K562 (cell line): ENCODE measurements around the gene TP53RK. TPM values are rescaled to one million over a fixed set of nuclear protein-coding genes. Genes with fewer than 3 reads are reported as not detected.

Experiments used
- ATAC-seq: fragments of 200-7000 bp; cut with Tn5 transposase; 3 replicates; pipeline ENCODE4 v1.9.1; 2020; ENCODE audit warnings: moderate library complexity
- BruUV-seq: library from RNA; stranded (reverse); fragments of 400-500 nt; replicated peaks from 2 replicates; lab custom pipeline; 2021; lab: Mats Ljungman, UMichigan
- CTCF ChIA-PET: fragments of 300-600 bp; formaldehyde crosslinking; extraction: SDS; loops from one replicate; lab custom pipeline; 2021; ENCODE audit warnings: low intra/inter-chr PET ratio; lab: Yijun Ruan, JAX
- POLR2A ChIA-PET: fragments of 300-600, 350-650 bp; sonication (Branson Sonifier 250); formaldehyde crosslinking; extraction: SDS; loops from one replicate; lab custom pipeline; 2021; ENCODE audit warnings: antibody characterized with exemption, inconsistent platforms; lab: Yijun Ruan, JAX
- DNase-seq, 4 experiments: peaks; one replicate each; pipeline versions ENCODE4 v3.0.0 to v3.0.0-alpha.2; 2011 to 2018; ENCODE audit warnings: low spot score in 3 of 4, mixed read lengths in 3 of 4; ENCODE audit errors: extremely low read depth in 1 of 4
- FAIRE-seq: peaks from 2 replicates; lab custom pipeline; 2011; peaks lifted over from hg19 to GRCh38; lab: Jason Lieb, UNC
- H2AFZ ChIP-seq: 2 replicates; pipeline ENCODE4 v1.6.0; 2011; ENCODE audit warnings: low read depth, low read length, control low read depth, inconsistent platforms
- H3K27ac ChIP-seq: fragments of 200-600 bp; 3 replicates; pipeline ENCODE4 v1.8.0; 2011; ENCODE audit warnings: low read depth, mild to moderate bottlenecking, control low read depth, inconsistent platforms, low read length, moderate library complexity, mixed read lengths; ENCODE audit errors: extremely low read depth
- H3K27me3 ChIP-seq, 2 experiments: fragments of 300-600 bp in 1 of 2; 2 replicates in 1 of 2; 3 replicates in 1 of 2; pipeline versions ENCODE4 v1.6.0 to v1.8.0; 2011; ENCODE audit warnings: inconsistent platforms in 2 of 2, low read length in 2 of 2, mild to moderate bottlenecking in 1 of 2, mixed read lengths in 1 of 2, moderate library complexity in 1 of 2; ENCODE audit not compliant: control insufficient read depth in 2 of 2, insufficient read depth in 2 of 2
- H3K36me3 ChIP-seq: fragments of 300-600 bp; 3 replicates; pipeline ENCODE4 v1.8.0; 2011; ENCODE audit warnings: mild to moderate bottlenecking, low read length, inconsistent platforms; ENCODE audit not compliant: control insufficient read depth, insufficient read depth
- H3K4me1 ChIP-seq, 2 experiments: fragments of 200-600 bp in 1 of 2; replicated peaks in 1 of 2; 2 replicates in 1 of 2; 3 replicates in 1 of 2; pipeline versions ENCODE4 v1.5.1 to v1.8.0; 2011; ENCODE audit warnings: inconsistent platforms in 2 of 2, low read length in 2 of 2, mild to moderate bottlenecking in 1 of 2, mixed read lengths in 1 of 2, moderate library complexity in 1 of 2; ENCODE audit not compliant: control insufficient read depth in 2 of 2, insufficient read depth in 2 of 2
- H3K4me2 ChIP-seq: 2 replicates; pipeline ENCODE4 v1.6.1; 2011; ENCODE audit warnings: low read length, control low read depth, inconsistent platforms, mixed read lengths; ENCODE audit not compliant: insufficient read depth
- H3K4me3 ChIP-seq: fragments of 200-600 bp; sonication (generic), shearing (Covaris generic); 2 replicates; pipeline ENCODE4 v1.5.1; 2016; ENCODE audit warnings: control low read depth, inconsistent platforms
- H3K79me2 ChIP-seq: fragments of 200-600 bp; 3 replicates; pipeline ENCODE4 v1.8.0; 2011; ENCODE audit warnings: low read length, inconsistent platforms; ENCODE audit not compliant: control insufficient read depth, insufficient read depth
- H3K9ac ChIP-seq, 2 experiments: 2 replicates each; pipeline versions ENCODE4 v1.6.0 to v1.6.1; 2011; ENCODE audit warnings: low read depth in 2 of 2, low read length in 2 of 2, control low read depth in 1 of 2, inconsistent platforms in 1 of 2, mild to moderate bottlenecking in 1 of 2, mixed read lengths in 1 of 2; ENCODE audit not compliant: insufficient read depth in 1 of 2
- H3K9me1 ChIP-seq: one replicate; pipeline ENCODE4 v1.6.0; 2011; ENCODE audit warnings: inconsistent platforms, mild to moderate bottlenecking, low read length, moderate library complexity; ENCODE audit not compliant: control insufficient read depth, insufficient read depth
- H3K9me3 ChIP-seq: replicated peaks from 2 replicates; pipeline ENCODE4 v1.5.1; 2011; ENCODE audit warnings: low read depth, low read length, inconsistent platforms; ENCODE audit not compliant: control insufficient read depth, insufficient read depth
- H4K20me1 ChIP-seq: replicated peaks from 2 replicates; pipeline ENCODE4 v1.6.1; 2011; ENCODE audit warnings: low read length, inconsistent platforms, mixed read lengths; ENCODE audit not compliant: control insufficient read depth, insufficient read depth
- BCOR ChIP-seq: fragments of 450-650 bp; IDR thresholded peaks from 2 replicates; pipeline ENCODE4 v1.6.1; 2016
- BDP1 ChIP-seq: IDR thresholded peaks from 3 replicates; pipeline ENCODE4 v1.6.1; 2011; ENCODE audit not compliant: insufficient read length, insufficient read depth
- CBX1 ChIP-seq: sonication (generic); IDR thresholded peaks from 2 replicates; pipeline ENCODE4 v1.6.1; 2016; ENCODE audit warnings: antibody characterized with exemption, low read depth, mild to moderate bottlenecking
- FOXA1 ChIP-seq: fragments of 450-650 bp; IDR thresholded peaks from 2 replicates; pipeline ENCODE4 v1.6.1; 2016; ENCODE audit warnings: mild to moderate bottlenecking, borderline replicate concordance
- HDAC2 ChIP-seq: fragments of 450-650 bp; IDR thresholded peaks from 2 replicates; pipeline ENCODE4 v1.6.1; 2016; ENCODE audit warnings: mild to moderate bottlenecking
- PATZ1 ChIP-seq: fragments of 250-450 bp; sonication (Bioruptor Pico); IDR thresholded peaks from 2 replicates; pipeline ENCODE4 v1.5.0; 2020; ENCODE audit warnings: mild to moderate bottlenecking, borderline replicate concordance
- PTTG1 ChIP-seq: fragments of 450-650 bp; IDR thresholded peaks from 2 replicates; pipeline ENCODE4 v1.6.1; 2016; ENCODE audit warnings: low read depth, mild to moderate bottlenecking, missing genetic modification characterization, missing compliant biosample characterization
- RBM25 ChIP-seq: fragments of 200-400 bp; formaldehyde crosslinking; IDR thresholded peaks from 2 replicates; pipeline ENCODE4 v1.6.1; 2018; ENCODE audit warnings: low read length, low read depth, moderate library complexity; ENCODE audit not compliant: severe bottlenecking
- SMAD1 ChIP-seq: fragments of 150-350 bp; IDR thresholded peaks from 2 replicates; pipeline ENCODE4 v1.6.1; 2014; ENCODE audit warnings: low read length, low read depth; ENCODE audit not compliant: partially characterized antibody
- STAT6 ChIP-seq: sonication (generic); formaldehyde crosslinking; IDR thresholded peaks from 2 replicates; pipeline ENCODE4 v1.8.1; 2023; ENCODE audit warnings: mild to moderate bottlenecking, missing genetic modification reagents
- ZC3H11A ChIP-seq: IDR thresholded peaks from 2 replicates; pipeline ENCODE4 v1.6.1; 2012; ENCODE audit warnings: low read depth, low read length, improper control_type of control experiment
- ZNF41 ChIP-seq: fragments of 250-450 bp; sonication (Bioruptor Pico); conservative IDR thresholded peaks from 2 replicates; pipeline ENCODE4 v1.4.0; 2020; ENCODE audit warnings: mild to moderate bottlenecking
- ZNF766 ChIP-seq: fragments of 200-800 bp; sonication (Bioruptor generic); conservative IDR thresholded peaks from 2 replicates; pipeline ENCODE4 v1.6.1; 2016; ENCODE audit warnings: missing genetic modification characterization, missing compliant biosample characterization
- WGBS: fragments of 100-300 bp; shearing (Covaris generic); methylation state at CpG from one replicate; pipeline ENCODE4 v1.1.6; 2016; ENCODE audit warnings: low coverage, mixed read lengths; ENCODE audit not compliant: insufficient coverage; ENCODE audit errors: missing lambda C conversion rate; 5-methylcytosine and 5-hydroxymethylcytosine counted together
- in situ Hi-C: fragments of 300-500 bp; cut with MboI; formaldehyde crosslinking; loops from 4 replicates; pipeline ENCODE4 v1.15.0; 2018; ENCODE audit warnings: inconsistent platforms, mixed read lengths
- intact Hi-C: fragments of 100-400 bp; cut with micrococcal nuclease; formaldehyde crosslinking; loops from 2 replicates; pipeline ENCODE4 v1.14.2; 2022
- polyA plus RNA-seq, 8 experiments: library from polyadenylated mRNA; depleted of rRNA in 4 of 8; stranded (reverse) in 5 of 8; unstranded in 3 of 8; fragments of >200 nt; fragmentation: Nextera tagmentation in 2 of 8; fragmentation: Illumina TruSeq in 1 of 8; extraction: Ambion mirVana in 2 of 8; extraction: Trizol in 1 of 8; gene quantifications; 2 replicates each; pipeline versions ENCODE4 v1.2.1 to v1.2.3, GENCODE V29; 2011 to 2014; ENCODE audit warnings: inconsistent platforms in 1 of 8, missing spikeins in 1 of 8
- total RNA-seq, 7 experiments: library from RNA; depleted of rRNA in 6 of 7; stranded (reverse); fragments of >200 nt in 6 of 7; fragmentation: Illumina TruSeq in 2 of 7; extraction: Trizol in 2 of 7; gene quantifications; 2 replicates each; pipeline versions ENCODE4 v1.2.1 to v1.2.3, GENCODE V29; 2011 to 2021; ENCODE audit warnings: low replicate concordance in 1 of 7

The TP53RK gene
- total and polyA plus RNA-seq, 9 of the 15 experiments (the other 6 are each of a cell fraction or from before 2014, with no cell fraction given) = 2.9 to 43.5 (median 17.2) TPM

- POLR2A ChIA-PET = interaction anchor here (1.0 kb wide), 1 partner anchor 9 kb away, joined by 3 read pairs; no protein-coding TSS in a partner anchor
- 100% methylated on average over 2 of the region's 2 CpGs for WGBS
- Histone ChIP-seq H4K20me1 (peaks cover 3% of the 10 kb centered on the region; the same call in 1 of the 2 replicates), H3K27me3 (no peaks in the 10 kb centered on the region), H3K36me3 (peaks cover 31% of the 10 kb centered on the region), H3K27ac (no peak overlapping the region), H3K79me2 (peaks cover 57% of the 10 kb centered on the region), H2AFZ (no peak overlapping the region), H3K9ac (peak overlapping the region in 1 of 2 experiments; percentile 47; a peak in 1 of 4 replicates), H3K4me2 (no peak overlapping the region), H3K9me1 (peaks cover 4% of the 10 kb centered on the region), H3K4me1 (peaks cover 3 to 24% of the 10 kb centered on the region in 2 experiments; a peak in 4 of 5 replicates), H3K9me3 (no peaks in the 10 kb centered on the region), H3K4me3 (no peak overlapping the region)
- intact Hi-C loops (loop anchor here (5.0 kb wide), 1 partner anchor 33 kb away; no protein-coding TSS in a partner anchor), in situ Hi-C loops (no loop called here)
- TF ChIP-seq STAT6 (CRISPR knock-in tag) (no peak), FOXA1 (no peak), PTTG1 (tag) (no peak), BCOR (0 out of 2 replicates have a peak, but pooled peaks have one; percentile 13), BDP1 (no peak), ZNF766 (CRISPR knock-in tag) (no peak), ZC3H11A (no peak), ZNF41 (no peak), HDAC2 (no peak), SMAD1 (no peak), CBX1 (no peak), PATZ1 (CRISPR knock-in tag) (no peak), RBM25 (peak; percentile 64)
- no TSS peak for BruUV-seq
- CTCF ChIA-PET = interaction anchor here (0.7 to 1.7 kb wide), 3 partner anchors 44 to 121 kb away, joined by 3 to 10 read pairs (median 3); no protein-coding TSS in a partner anchor
- ATAC-seq = no peak
- no peak for DNase-seq
- no peak for FAIRE-seq
Measured at GRCh38 chr20:46680684-46681031, 8.6 kb downstream of the TP53RK start.
